PC-3 (cell line): ENCODE data around the gene ATP8A2. TPM values are rescaled to one million over a fixed set of nuclear protein-coding genes. Genes with fewer than 3 reads are reported as not detected.

Source experiments
- ATAC-seq: fragments of 200-7000 bp; cut with Tn5 transposase; 2 replicates; pipeline ENCODE4 v1.9.1; 2020; ENCODE audit warnings: mild to moderate bottlenecking, moderate library complexity
- BruUV-seq: library from RNA; stranded (reverse); fragments of 400-500 nt; replicated peaks from 2 replicates; lab custom pipeline; 2021; lab: Mats Ljungman, UMichigan
- CTCF ChIA-PET: fragments of 300-600 bp; sonication (Branson Sonifier 250); formaldehyde crosslinking; loops from one replicate; lab custom pipeline; 2022; ENCODE audit warnings: antibody characterized with exemption; lab: Charles Lee
- POLR2A ChIA-PET: fragments of 300-600 bp; sonication (Branson Sonifier 250); formaldehyde crosslinking; loops from one replicate; lab custom pipeline; 2022; ENCODE audit warnings: antibody characterized with exemption; ENCODE audit not compliant: unreplicated experiment; lab: Charles Lee
- DNase-seq: peaks from one replicate; pipeline ENCODE4 v3.0.0-alpha.2; 2015
- H2AFZ ChIP-seq: fragments of 300-600 bp; sonication (generic); 2 replicates; pipeline ENCODE4 v1.6.0; 2016; ENCODE audit warnings: antibody characterized with exemption, low read length
- H3F3A ChIP-seq: fragments of 300-600 bp; sonication (generic); one replicate; pipeline ENCODE4 v1.6.0; 2017; ENCODE audit warnings: antibody characterized with exemption, low read length, control low read depth, mild to moderate bottlenecking; ENCODE audit not compliant: unreplicated experiment
- H3K27ac ChIP-seq: fragments of 300-600 bp; sonication (generic); 2 replicates; pipeline ENCODE4 v1.5.1; 2016; ENCODE audit warnings: mild to moderate bottlenecking, low read length
- H3K27me3 ChIP-seq: fragments of 300-600 bp; sonication (generic); 2 replicates; pipeline ENCODE4 v1.6.1; 2016; ENCODE audit warnings: low read length, mixed read lengths
- H3K36me3 ChIP-seq: fragments of 300-600 bp; sonication (generic); 2 replicates; pipeline ENCODE4 v1.6.1; 2016; ENCODE audit warnings: low read depth, mixed run types, low read length, mixed read lengths
- H3K4me1 ChIP-seq: fragments of 300-600 bp; sonication (generic); 2 replicates; pipeline ENCODE4 v1.5.1; 2016; ENCODE audit warnings: low read length; ENCODE audit not compliant: insufficient read depth
- H3K4me2 ChIP-seq: fragments of 300-600 bp; sonication (generic); 2 replicates; pipeline ENCODE4 v1.6.0; 2016; ENCODE audit warnings: low read length
- H3K4me3 ChIP-seq: fragments of 300-600 bp; sonication (generic); 2 replicates; pipeline ENCODE4 v1.5.1; 2016; ENCODE audit warnings: mild to moderate bottlenecking, low read length, mixed read lengths
- H3K79me2 ChIP-seq: fragments of 300-600 bp; sonication (generic); 2 replicates; pipeline ENCODE4 v1.6.1; 2017; ENCODE audit warnings: low read length, mixed read lengths
- H3K9ac ChIP-seq: fragments of 300-600 bp; sonication (generic); 2 replicates; pipeline ENCODE4 v1.6.0; 2016; ENCODE audit warnings: mild to moderate bottlenecking, low read length
- H3K9me2 ChIP-seq: fragments of 300-600 bp; sonication (generic); replicated peaks from 2 replicates; pipeline ENCODE4 v1.6.1; 2016; ENCODE audit warnings: mixed run types, low read length, mixed read lengths
- H3K9me3 ChIP-seq: fragments of 300-600 bp; sonication (generic); 2 replicates; pipeline ENCODE4 v1.6.1; 2016; ENCODE audit warnings: low read length, mixed read lengths
- H4K20me1 ChIP-seq: fragments of 300-600 bp; sonication (generic); 2 replicates; pipeline ENCODE4 v1.6.1; 2016; ENCODE audit warnings: low read length, mixed read lengths
- CTCF ChIP-seq: fragments of 300-600 bp; sonication (generic); conservative IDR thresholded peaks from 2 replicates; pipeline ENCODE4 v1.5.1; 2017; ENCODE audit warnings: antibody characterized with exemption, low read depth, mild to moderate bottlenecking, low read length
- EZH2 ChIP-seq: fragments of 300-600 bp; sonication (generic); IDR thresholded peaks from one replicate; pipeline ENCODE4 v1.6.1; 2017; ENCODE audit warnings: antibody characterized with exemption, mild to moderate bottlenecking, low read length; ENCODE audit not compliant: unreplicated experiment
- EZH2phosphoT487 ChIP-seq: fragments of 300-600 bp; sonication (generic); IDR thresholded peaks from 2 replicates; pipeline ENCODE4 v1.6.1; 2018; ENCODE audit warnings: mild to moderate bottlenecking, antibody characterized with exemption, low read length, borderline replicate concordance
- intact Hi-C: fragments of 100-400 bp; cut with micrococcal nuclease; formaldehyde crosslinking; loops from 2 replicates; pipeline ENCODE4 v1.9.0; 2023
- total RNA-seq: library from RNA; depleted of rRNA; stranded (reverse); fragments of >200 nt; gene quantifications from 2 replicates; pipeline ENCODE4 v1.2.3, GENCODE V29; 2014

Gene ATP8A2
- total RNA-seq, 1 experiment from 2014 or later, result 0.04 TPM

GRCh38 chr13:25494698-25495411 is 123.1 kb downstream of the ATP8A2 start:
- intact Hi-C loops, result no loop called here
- TF ChIP-seq CTCF (no peak), EZH2 (no peak), EZH2phosphoT487 (no peak)
- ChIA-PET CTCF (interaction anchor here (0.8 kb wide), 1 partner anchor 15 kb away, joined by 3 read pairs; no protein-coding TSS in a partner anchor), POLR2A (no interaction called here)
- H2AFZ ChIP-seq, result no peak overlapping the region
- no peaks in the 10 kb centered on the region for H4K20me1 ChIP-seq
- no peaks in the 10 kb centered on the region for H3F3A ChIP-seq
- H3K4me2 ChIP-seq, result no peak overlapping the region
- no peak overlapping the region for H3K9ac ChIP-seq
- H3K79me2 ChIP-seq, result no peaks in the 10 kb centered on the region
- H3K4me1 ChIP-seq, result no peaks in the 10 kb centered on the region
- H3K4me3 ChIP-seq, result no peak overlapping the region
- no peak overlapping the region for H3K27ac ChIP-seq
- no peaks in the 10 kb centered on the region for H3K9me3 ChIP-seq
- ATAC-seq (no peak), DNase-seq (no peak)
- H3K9me2 ChIP-seq, result no peaks in the 10 kb centered on the region
- no peaks in the 10 kb centered on the region for H3K36me3 ChIP-seq
- no TSS peak for BruUV-seq
- peaks cover 62% of the 10 kb centered on the region for H3K27me3 ChIP-seq

GRCh38 chr13:25501231-25501630 is 129.5 kb downstream of the ATP8A2 start:
- Histone ChIP-seq H3K9ac (no peak overlapping the region), H3K9me3 (no peaks in the 10 kb centered on the region), H3F3A (no peaks in the 10 kb centered on the region), H4K20me1 (no peaks in the 10 kb centered on the region), H3K9me2 (no peaks in the 10 kb centered on the region), H3K4me2 (no peak overlapping the region), H3K36me3 (no peaks in the 10 kb centered on the region), H3K4me1 (no peaks in the 10 kb centered on the region), H3K27ac (no peak overlapping the region), H2AFZ (no peak overlapping the region), H3K4me3 (no peak overlapping the region), H3K27me3 (peaks cover 80% of the 10 kb centered on the region), H3K79me2 (no peaks in the 10 kb centered on the region)
- ChIA-PET POLR2A (no interaction called here), CTCF (no interaction called here)
- intact Hi-C loops, result no loop called here
- no TSS peak for BruUV-seq
- DNase-seq (no peak), ATAC-seq (no peak)
- TF ChIP-seq CTCF, result no peak
- TF ChIP-seq EZH2phosphoT487, result no peak
- TF ChIP-seq EZH2, result no peak

GRCh38 chr13:25502031-25502430 is 130.3 kb downstream of the ATP8A2 start:
- ATAC-seq, result no peak

More at GRCh38 chr13:25502031-25502430, 130.3 kb downstream of the ATP8A2 start:
- no peak for TF ChIP-seq EZH2phosphoT487
- TF ChIP-seq CTCF, result no peak
- no peak for TF ChIP-seq EZH2
- intact Hi-C loops, result no loop called here
- H3K9me3 ChIP-seq, result no peaks in the 10 kb centered on the region
- H3K9me2 ChIP-seq, result no peaks in the 10 kb centered on the region
- H3K27me3 ChIP-seq, result peaks cover 77% of the 10 kb centered on the region
- H4K20me1 ChIP-seq, result no peaks in the 10 kb centered on the region
- H3K4me3 ChIP-seq, result no peak overlapping the region
- no peak for DNase-seq
- POLR2A ChIA-PET, result no interaction called here
- H3K4me1 ChIP-seq, result no peaks in the 10 kb centered on the region
- no peak overlapping the region for H2AFZ ChIP-seq
- no peaks in the 10 kb centered on the region for H3K79me2 ChIP-seq
- H3K27ac ChIP-seq, result no peak overlapping the region
- BruUV-seq, result no TSS peak
- H3K4me2 ChIP-seq, result no peak overlapping the region
- H3F3A ChIP-seq, result no peaks in the 10 kb centered on the region
- no peaks in the 10 kb centered on the region for H3K36me3 ChIP-seq
- CTCF ChIA-PET, result no interaction called here
- no peak overlapping the region for H3K9ac ChIP-seq
